RKO (cell line): ENCODE results near the gene FAM3B.
A peak's percentile ranks its signal among the peaks of the same experiment; 100 is the strongest.

Experiments
- DNase-seq: peaks from one replicate; pipeline ENCODE4 v3.0.0-alpha.2; 2016; ENCODE audit warnings: low spot score

FAM3B gene

GRCh38 chr21:41318218-41318617 is 1.6 kb downstream of the FAM3B start:
- no peak for DNase-seq

GRCh38 chr21:41319273-41319672 is 2.7 kb downstream of the FAM3B start:
- no peak for DNase-seq

GRCh38 chr21:41321211-41321907 is 4.8 kb downstream of the FAM3B start:
- DNase-seq, result no peak

GRCh38 chr21:41321908-41322495 is 5.4 kb downstream of the FAM3B start:
- DNase-seq, result no peak

GRCh38 chr21:41322496-41323382 is 6.1 kb downstream of the FAM3B start:
- DNase-seq, result no peak

GRCh38 chr21:41325138-41325912 is 8.7 kb downstream of the FAM3B start:
- DNase-seq, result no peak

- no peak for DNase-seq
These were observed 9.9 kb downstream of the FAM3B start for GRCh38 chr21:41326414-41327080.

- DNase-seq, result no peak
These were observed 11.2 kb downstream of the FAM3B start for GRCh38 chr21:41327753-41328152.

- peak; percentile 11 for DNase-seq
These were observed 12.3 kb downstream of the FAM3B start for GRCh38 chr21:41328660-41329607.

GRCh38 chr21:41333752-41334151 is 17.2 kb downstream of the FAM3B start:
- no peak for DNase-seq

- no peak for DNase-seq
These were observed 20.9 kb downstream of the FAM3B start for GRCh38 chr21:41337515-41337914.

GRCh38 chr21:41338455-41338854 is 21.9 kb downstream of the FAM3B start:
- DNase-seq, result no peak

GRCh38 chr21:41342035-41342434 is 25.4 kb downstream of the FAM3B start:
- no peak for DNase-seq

- DNase-seq, result no peak
These were observed 27.5 kb downstream of the FAM3B start for GRCh38 chr21:41344146-41344545.

GRCh38 chr21:41345356-41345755 is 28.8 kb downstream of the FAM3B start:
- no peak for DNase-seq

- no peak for DNase-seq
These were observed 29.5 kb downstream of the FAM3B start for GRCh38 chr21:41345934-41346685.

- DNase-seq, result no peak
These were observed 30.2 kb downstream of the FAM3B start for GRCh38 chr21:41346758-41347157.

- no peak for DNase-seq
These were observed 31.8 kb downstream of the FAM3B start for GRCh38 chr21:41348434-41348833.

GRCh38 chr21:41349126-41349525 is 32.5 kb downstream of the FAM3B start:
- DNase-seq, result no peak
